Activated CD4-positive, alpha-beta memory T cell treated with anti-CD3 and anti-CD28 coated beads for 36 hours (primary cell): Measurements from ENCODE around the gene RCOR1. TPM values are rescaled to one million over a fixed set of nuclear protein-coding genes. Genes with fewer than 3 reads are reported as not detected.

Source experiments
- CTCF ChIA-PET: fragments of 350-600 bp; sonication (Branson Sonifier 250); formaldehyde crosslinking; loops from one replicate; lab custom pipeline; 2021; ENCODE audit warnings: antibody characterized with exemption, inconsistent platforms; lab: Charles Lee
- POLR2A ChIA-PET: fragments of 350-600 bp; sonication (Branson Sonifier 250); formaldehyde crosslinking; loops from one replicate; lab custom pipeline; 2021; ENCODE audit warnings: antibody characterized with exemption; lab: Charles Lee
- DNase-seq: peaks from one replicate; pipeline ENCODE4 v3.0.0-alpha.2; 2020
- H3K27ac Mint-ChIP-seq: one replicate; pipeline ENCODE4 v1.8.0; 2021; ENCODE audit warnings: mixed read lengths
- H3K27me3 Mint-ChIP-seq: one replicate; pipeline ENCODE4 v1.8.0; 2021; ENCODE audit warnings: mixed read lengths
- H3K36me3 Mint-ChIP-seq: one replicate; pipeline ENCODE4 v1.8.0; 2021; ENCODE audit warnings: mixed read lengths
- H3K4me1 Mint-ChIP-seq: one replicate; pipeline ENCODE4 v1.8.0; 2021; ENCODE audit warnings: low read depth, mixed read lengths
- H3K4me3 Mint-ChIP-seq: one replicate; pipeline ENCODE4 v1.8.0; 2021; ENCODE audit warnings: mild to moderate bottlenecking, mixed read lengths
- H3K9me3 Mint-ChIP-seq: one replicate; pipeline ENCODE4 v1.8.0; 2021; ENCODE audit warnings: mixed read lengths
- intact Hi-C: fragments of 100-400 bp; cut with micrococcal nuclease; formaldehyde crosslinking; loops from one replicate; pipeline ENCODE4 v1.15.1; 2023
- total RNA-seq, 2 experiments: library from RNA; stranded (reverse); gene quantifications; one replicate each; pipeline ENCODE4 v1.2.3, GENCODE V29; 2021

RCOR1 gene
- total RNA-seq, 2 experiments from 2014 or later: 14.1 to 14.3 TPM

DNA sequence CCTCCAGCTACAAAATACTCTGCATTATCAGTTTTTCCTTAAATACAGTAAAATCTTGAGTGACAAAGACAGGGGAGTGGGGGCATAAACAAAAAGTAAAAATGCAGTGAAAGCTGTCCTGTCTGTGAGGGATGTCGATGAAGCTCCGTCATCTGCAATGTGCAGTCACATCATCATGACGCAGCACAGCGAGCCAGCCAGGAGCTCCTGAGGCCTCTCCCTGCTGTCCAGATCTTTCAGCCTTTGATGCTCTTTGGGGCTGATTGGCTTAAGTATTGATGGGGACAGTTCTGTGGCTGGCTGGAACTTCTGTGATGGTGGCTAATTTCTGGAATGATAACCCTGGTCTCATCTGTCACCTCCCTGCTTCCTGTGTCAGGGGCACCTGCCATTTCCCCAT, 130.2 kb downstream of the RCOR1 start:
- H3K9me3 Mint-ChIP-seq: no peaks in the 10 kb centered on the region
- H3K27me3 Mint-ChIP-seq: no peaks in the 10 kb centered on the region
- ChIA-PET CTCF (interaction anchor here (1.2 kb wide), 1 partner anchor 28 kb away, joined by 3 read pairs; no protein-coding TSS in a partner anchor), POLR2A (no interaction called here)
- no peak overlapping the region for H3K4me3 Mint-ChIP-seq
- H3K36me3 Mint-ChIP-seq: peaks cover 45% of the 10 kb centered on the region
- no peak overlapping the region for H3K27ac Mint-ChIP-seq
- no peak for DNase-seq
- intact Hi-C loops: no loop called here
- H3K4me1 Mint-ChIP-seq: no peaks in the 10 kb centered on the region

DNA sequence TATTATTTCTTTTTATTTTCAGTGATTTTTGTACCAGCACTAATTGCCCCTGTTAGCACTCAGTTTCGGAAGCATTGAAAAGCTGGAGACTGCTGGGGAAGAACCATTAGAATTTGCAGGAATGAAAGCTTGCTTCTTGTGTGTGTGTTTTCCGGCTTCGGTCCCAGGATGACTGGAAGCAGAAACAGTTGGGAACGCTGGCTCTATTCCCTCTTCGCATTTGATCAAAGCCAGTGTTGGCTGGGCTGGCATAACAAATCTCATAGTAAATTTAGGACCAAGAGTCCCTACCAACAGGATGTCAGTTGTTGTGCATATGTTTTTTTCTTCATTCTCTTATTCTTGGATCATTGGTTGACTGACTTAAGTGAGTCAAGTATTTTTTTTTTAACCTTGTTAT, 131.2 kb downstream of the RCOR1 start:
- intact Hi-C loops: no loop called here
- H3K27ac Mint-ChIP-seq: no peak overlapping the region
- peaks cover 44% of the 10 kb centered on the region for H3K36me3 Mint-ChIP-seq
- no peak for DNase-seq
- ChIA-PET POLR2A (no interaction called here), CTCF (no interaction called here)
- no peaks in the 10 kb centered on the region for H3K4me1 Mint-ChIP-seq
- no peaks in the 10 kb centered on the region for H3K27me3 Mint-ChIP-seq
- no peaks in the 10 kb centered on the region for H3K9me3 Mint-ChIP-seq
- no peak overlapping the region for H3K4me3 Mint-ChIP-seq

DNA sequence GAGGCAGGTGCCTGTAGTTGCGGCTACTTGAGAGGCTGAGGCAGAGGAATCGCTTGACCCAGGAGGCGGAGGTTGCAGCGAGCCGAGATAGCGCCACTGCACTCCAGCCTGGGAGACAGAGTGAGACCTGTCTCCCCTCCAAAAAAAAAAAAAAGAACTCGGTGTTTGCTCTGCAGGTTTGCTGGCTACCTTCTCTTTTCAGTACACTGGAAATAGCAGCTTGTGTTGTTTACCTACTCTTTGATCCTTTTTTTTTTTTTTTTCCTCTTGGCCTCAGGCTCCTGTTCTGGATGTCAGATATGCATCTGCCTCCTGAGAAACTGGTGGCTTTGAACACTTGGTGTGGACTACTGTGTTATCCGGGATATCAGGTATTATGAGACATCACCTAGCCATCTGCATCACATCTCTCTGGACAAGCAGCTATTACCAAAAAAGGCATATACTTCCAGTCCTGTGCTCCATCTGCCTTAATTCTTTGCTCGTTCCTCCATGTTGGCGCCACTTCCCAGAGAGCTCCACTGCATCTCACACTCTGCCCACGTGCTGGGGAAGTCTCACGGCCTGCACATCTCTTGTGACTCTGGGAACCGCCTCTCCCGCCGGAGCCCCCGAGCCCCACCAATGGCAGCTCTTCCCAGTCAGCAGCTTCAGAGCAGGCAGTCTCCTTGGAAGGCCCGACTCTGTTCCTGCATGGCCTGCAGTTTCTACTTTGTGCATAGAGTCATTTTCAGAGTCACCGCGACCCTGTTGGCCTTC, 133.9 kb downstream of the RCOR1 start:
- POLR2A ChIA-PET: no interaction called here

DNA sequence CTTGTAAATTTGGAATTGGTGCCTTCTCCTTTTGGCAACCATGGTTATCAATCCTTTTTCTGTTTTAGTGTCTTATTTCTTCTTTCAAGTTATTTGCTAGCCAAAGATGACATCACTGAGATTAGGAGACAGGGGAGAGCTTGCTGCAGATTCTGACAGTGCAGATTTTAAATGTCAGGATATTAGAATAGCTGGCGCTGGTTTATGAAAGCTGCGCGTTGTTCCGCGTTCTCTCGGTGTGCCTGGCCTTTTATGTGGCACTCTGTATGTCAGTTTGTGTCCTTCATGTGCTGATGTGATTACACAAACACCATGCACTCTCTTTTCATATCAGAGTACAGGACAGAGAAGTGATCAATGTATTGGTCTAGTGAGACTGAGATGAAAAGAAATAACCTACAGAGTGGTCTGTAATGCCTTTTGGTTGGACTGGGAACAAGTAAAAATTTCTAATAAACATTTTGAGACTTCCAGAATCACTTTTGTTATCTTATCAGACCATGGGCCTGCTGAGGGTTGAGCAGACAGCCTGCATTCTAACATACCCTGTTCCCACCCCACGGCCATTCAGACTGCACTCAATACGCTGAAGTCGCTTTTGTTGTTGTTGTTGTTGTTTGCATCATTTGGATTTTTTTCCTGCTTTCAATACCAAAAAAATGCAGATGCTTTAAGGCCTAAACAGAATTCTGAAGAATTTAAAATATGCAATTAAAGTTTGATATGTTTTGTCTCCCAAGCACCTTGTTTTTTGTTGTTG, 135.1 kb downstream of the RCOR1 start:
- CTCF ChIA-PET: interaction anchor here (1.8 kb wide), 1 partner anchor 33 kb away, joined by 6 read pairs; no protein-coding TSS in a partner anchor
- no peaks in the 10 kb centered on the region for H3K27me3 Mint-ChIP-seq
- POLR2A ChIA-PET: no interaction called here

More for the DNA sequence above, 133.9 kb downstream of the RCOR1 start:
- intact Hi-C loops: no loop called here
- Mint-ChIP-seq H3K27me3 (no peaks in the 10 kb centered on the region), H3K4me1 (no peaks in the 10 kb centered on the region), H3K9me3 (no peaks in the 10 kb centered on the region), H3K36me3 (peaks cover 34% of the 10 kb centered on the region), H3K27ac (no peak overlapping the region), H3K4me3 (no peak overlapping the region)
- no peak for DNase-seq
- CTCF ChIA-PET: no interaction called here

DNA sequence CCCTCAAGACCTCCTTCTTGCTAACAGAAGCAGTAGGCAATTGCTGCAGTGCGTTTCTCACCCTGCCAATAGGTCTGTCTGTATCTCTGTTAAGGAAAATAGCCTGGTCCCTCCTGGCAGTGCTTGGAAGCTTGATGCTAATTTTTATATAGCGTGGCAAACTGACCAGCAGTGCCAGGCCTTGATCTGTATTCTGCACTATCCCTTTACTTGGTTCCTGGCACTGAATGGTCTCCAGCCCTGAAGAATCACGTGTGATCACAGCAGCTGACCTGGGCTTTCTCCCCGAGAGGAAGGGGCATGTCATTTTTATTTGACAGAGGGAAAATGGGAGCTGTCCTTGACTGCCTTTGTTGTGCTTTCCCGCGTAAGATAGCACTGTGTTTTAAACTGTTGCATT, 136.1 kb downstream of the RCOR1 start:
- Mint-ChIP-seq H3K4me3 (no peak overlapping the region), H3K9me3 (no peaks in the 10 kb centered on the region), H3K27me3 (no peaks in the 10 kb centered on the region), H3K36me3 (peaks cover 20% of the 10 kb centered on the region), H3K27ac (no peak overlapping the region), H3K4me1 (no peaks in the 10 kb centered on the region)
- intact Hi-C loops: no loop called here
- CTCF ChIA-PET: interaction anchor here (1.8 kb wide), 1 partner anchor 34 kb away, joined by 6 read pairs; no protein-coding TSS in a partner anchor
- POLR2A ChIA-PET: no interaction called here
- DNase-seq: no peak

More for the DNA sequence above, 135.1 kb downstream of the RCOR1 start:
- intact Hi-C loops: no loop called here
- no peak for DNase-seq
- Mint-ChIP-seq H3K36me3 (peaks cover 24% of the 10 kb centered on the region), H3K9me3 (no peaks in the 10 kb centered on the region), H3K27ac (no peak overlapping the region), H3K4me3 (no peak overlapping the region), H3K4me1 (no peaks in the 10 kb centered on the region)

DNA sequence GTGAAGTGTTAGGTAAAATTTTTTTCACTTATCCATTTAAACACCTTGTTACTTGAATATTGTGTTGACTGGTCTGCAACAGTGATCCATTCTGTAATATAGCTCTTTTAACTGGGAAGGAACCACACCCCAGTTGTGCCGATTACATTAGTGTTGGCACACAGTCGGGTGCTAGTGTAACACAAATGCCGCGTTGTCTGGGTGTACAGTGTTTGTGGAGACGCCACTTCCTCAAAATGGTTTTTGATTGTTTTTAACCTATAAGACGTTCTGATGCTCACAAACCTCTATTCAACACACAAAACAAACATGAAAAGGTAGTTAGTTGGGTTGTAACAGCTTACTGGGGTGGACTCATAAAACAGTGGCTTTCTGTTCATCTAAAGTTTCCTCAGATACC, 136.8 kb downstream of the RCOR1 start:
- CTCF ChIA-PET: interaction anchor here (1.8 kb wide), 1 partner anchor 35 kb away, joined by 6 read pairs; no protein-coding TSS in a partner anchor
- POLR2A ChIA-PET: no interaction called here
- no peaks in the 10 kb centered on the region for H3K4me1 Mint-ChIP-seq
- DNase-seq: no peak
- intact Hi-C loops: no loop called here
- no peak overlapping the region for H3K27ac Mint-ChIP-seq
- H3K36me3 Mint-ChIP-seq: peaks cover 16% of the 10 kb centered on the region
- H3K4me3 Mint-ChIP-seq: no peak overlapping the region
- no peaks in the 10 kb centered on the region for H3K9me3 Mint-ChIP-seq
- no peaks in the 10 kb centered on the region for H3K27me3 Mint-ChIP-seq

DNA sequence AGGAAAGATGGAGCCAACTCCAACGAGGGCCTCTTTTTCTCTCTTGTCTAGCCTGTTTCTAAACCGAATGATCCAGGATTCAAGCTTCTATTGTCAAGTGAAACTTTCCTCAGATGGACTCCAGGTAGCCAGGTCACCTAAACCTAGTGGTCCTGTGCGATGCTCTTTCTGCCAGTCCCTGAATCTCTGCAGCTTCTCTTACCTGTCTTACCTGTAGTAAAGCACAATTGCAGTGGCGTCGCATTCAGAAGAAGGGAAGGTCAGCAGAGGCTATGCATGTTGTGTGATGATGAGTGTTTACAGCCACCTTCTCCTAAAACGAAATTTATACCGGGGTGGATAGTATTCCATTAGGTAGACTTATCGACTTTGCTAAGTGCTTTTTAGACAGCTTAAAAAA, 137.4 kb downstream of the RCOR1 start:
- intact Hi-C loops: no loop called here
- POLR2A ChIA-PET: no interaction called here
- Mint-ChIP-seq H3K36me3 (peaks cover 15% of the 10 kb centered on the region), H3K27me3 (no peaks in the 10 kb centered on the region), H3K9me3 (no peaks in the 10 kb centered on the region), H3K4me3 (no peak overlapping the region), H3K27ac (no peak overlapping the region), H3K4me1 (no peaks in the 10 kb centered on the region)
- no peak for DNase-seq
- CTCF ChIA-PET: no interaction called here

DNA sequence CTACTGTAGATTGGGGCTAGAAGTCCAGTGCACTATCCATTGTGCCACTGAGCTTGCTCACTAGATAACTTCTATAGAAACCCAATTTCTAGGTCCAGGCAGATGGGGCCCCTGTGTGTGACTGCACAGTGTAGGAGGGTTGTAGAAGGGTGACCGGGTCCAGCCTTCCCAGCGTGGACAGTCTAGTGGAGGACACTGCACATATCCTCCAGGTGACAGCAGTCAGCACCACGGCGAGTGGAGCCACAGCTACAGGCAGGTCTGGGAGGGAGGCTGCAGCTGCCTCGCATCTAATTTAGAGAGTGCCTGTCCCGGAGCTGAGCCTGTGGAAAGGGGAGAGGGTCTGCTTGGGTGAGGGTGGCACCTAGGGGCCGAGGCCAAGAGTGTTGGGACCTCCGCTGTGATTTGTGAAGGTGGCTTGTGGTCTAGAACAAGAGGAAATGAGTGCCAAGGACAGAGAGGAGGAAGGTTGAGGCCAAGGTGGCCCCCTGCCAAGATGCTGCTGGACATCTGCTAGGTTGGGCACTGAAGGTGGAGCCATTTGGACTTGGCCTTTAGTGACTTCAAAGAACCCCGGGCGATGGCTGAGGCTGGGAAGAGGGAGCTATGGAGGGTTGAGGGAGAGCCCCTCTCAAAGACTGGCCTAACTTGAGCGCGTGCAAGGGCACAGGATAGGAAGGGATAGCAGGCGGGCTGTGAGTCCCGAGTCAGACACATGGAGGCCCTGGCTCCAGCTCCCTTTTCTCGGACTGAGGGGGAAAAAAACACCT, 138.8 kb downstream of the RCOR1 start:
- H3K27me3 Mint-ChIP-seq: no peaks in the 10 kb centered on the region
- peak; percentile 7 for DNase-seq
- intact Hi-C loops: no loop called here
- ChIA-PET POLR2A (no interaction called here), CTCF (no interaction called here)
- H3K4me1 Mint-ChIP-seq: no peaks in the 10 kb centered on the region
- peaks cover 12% of the 10 kb centered on the region for H3K36me3 Mint-ChIP-seq
- H3K27ac Mint-ChIP-seq: no peak overlapping the region
- no peak overlapping the region for H3K4me3 Mint-ChIP-seq
- H3K9me3 Mint-ChIP-seq: no peaks in the 10 kb centered on the region

DNA sequence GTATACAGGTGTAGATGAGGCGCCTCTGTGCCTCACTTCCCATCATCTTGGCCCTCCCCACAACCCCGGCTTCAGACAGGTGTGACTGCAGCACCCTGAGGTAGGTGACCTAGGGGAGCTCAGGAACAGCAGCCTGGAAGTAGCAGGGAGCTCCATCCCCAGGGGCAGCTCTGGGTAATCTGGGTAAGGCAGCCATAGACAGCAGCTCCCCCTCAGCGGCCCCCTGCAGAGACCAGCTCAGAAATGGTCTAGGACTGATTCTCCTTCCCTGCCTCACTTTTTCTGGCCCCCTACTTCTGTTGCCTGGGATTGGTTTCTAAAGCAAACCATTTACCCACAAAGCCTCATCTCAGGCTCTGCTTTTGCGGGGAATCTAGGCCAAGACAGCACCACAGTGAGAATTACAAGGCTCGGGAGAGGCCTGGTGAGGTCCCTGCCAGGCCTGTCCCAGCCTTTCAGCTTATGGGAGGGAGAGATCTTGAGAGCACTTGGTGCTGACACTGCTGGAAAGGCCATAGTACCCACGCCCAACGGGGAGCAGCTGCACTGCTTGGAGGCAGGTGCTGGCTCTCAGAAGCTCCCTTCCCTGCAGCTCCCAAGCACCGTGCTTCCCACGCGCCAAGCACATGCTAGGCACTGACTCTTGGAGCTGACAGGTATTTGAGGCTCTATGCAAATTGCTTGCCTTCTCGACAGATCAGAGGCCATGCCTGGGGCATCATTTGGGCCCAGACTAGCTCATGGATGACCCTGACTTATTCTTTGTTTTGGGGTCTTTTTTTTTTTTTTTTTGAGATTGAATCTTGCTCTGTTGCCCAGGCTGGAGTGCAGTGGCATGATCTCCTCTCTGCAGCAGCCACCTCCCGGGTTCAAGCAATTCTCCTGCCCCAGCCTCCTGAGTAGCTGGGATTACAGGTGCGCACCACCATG, 139.7 kb downstream of the RCOR1 start:
- peaks cover 6% of the 10 kb centered on the region for H3K36me3 Mint-ChIP-seq
- POLR2A ChIA-PET: no interaction called here
- no peak overlapping the region for H3K27ac Mint-ChIP-seq

DNA sequence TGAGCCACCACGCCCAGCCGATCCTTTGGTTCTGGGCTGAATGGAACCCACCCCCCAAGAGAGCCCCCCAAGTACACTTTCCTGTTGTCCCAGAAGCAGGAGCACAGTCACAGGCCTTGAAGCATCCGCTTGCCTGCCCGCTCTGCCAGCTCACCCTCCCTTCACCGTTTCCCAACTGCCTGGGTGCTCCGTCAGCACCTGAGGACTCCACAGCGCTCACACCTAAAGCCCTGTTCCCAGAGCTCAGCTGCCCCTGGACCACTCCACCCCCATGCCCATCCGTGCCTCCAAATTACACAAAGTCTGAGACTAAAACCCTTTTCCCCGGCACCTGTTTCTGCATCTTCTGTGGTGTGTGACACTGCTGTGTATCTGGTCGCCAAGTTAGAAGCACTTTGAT, 140.5 kb downstream of the RCOR1 start:
- Mint-ChIP-seq H3K27ac (no peak overlapping the region), H3K27me3 (no peaks in the 10 kb centered on the region), H3K9me3 (no peaks in the 10 kb centered on the region), H3K36me3 (peaks cover 4% of the 10 kb centered on the region), H3K4me1 (no peaks in the 10 kb centered on the region), H3K4me3 (no peak overlapping the region)
- DNase-seq: no peak
- intact Hi-C loops: no loop called here
- ChIA-PET POLR2A (no interaction called here), CTCF (no interaction called here)

More for the DNA sequence above, 139.7 kb downstream of the RCOR1 start:
- Mint-ChIP-seq H3K9me3 (no peaks in the 10 kb centered on the region), H3K4me3 (no peak overlapping the region), H3K27me3 (no peaks in the 10 kb centered on the region), H3K4me1 (no peaks in the 10 kb centered on the region)
- DNase-seq: peak; percentile 6
- CTCF ChIA-PET: interaction anchor here (0.7 kb wide), 1 partner anchor 39 kb away, joined by 3 read pairs; no protein-coding TSS in a partner anchor
- intact Hi-C loops: no loop called here

DNA sequence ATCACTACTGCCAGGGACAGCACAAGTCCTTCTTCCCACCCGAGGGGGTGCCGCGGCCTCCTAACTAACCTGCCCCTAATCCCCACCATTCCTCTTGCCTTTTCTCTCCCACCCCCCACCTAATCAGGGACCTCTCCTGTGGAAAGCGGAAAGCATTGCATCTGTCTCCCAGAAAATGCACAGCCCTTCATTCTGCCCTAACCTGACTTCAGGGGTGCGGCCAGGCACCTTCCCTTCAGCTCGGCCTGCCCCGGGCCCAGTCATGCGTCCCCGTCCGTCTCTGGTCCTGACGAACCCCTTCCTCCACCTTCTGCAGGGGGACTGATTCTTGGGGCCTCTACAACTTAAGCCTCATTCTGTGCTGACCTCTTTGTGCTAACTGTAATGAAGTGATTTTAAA, 140.9 kb downstream of the RCOR1 start:
- Mint-ChIP-seq H3K27me3 (no peaks in the 10 kb centered on the region), H3K27ac (no peak overlapping the region)
- CTCF ChIA-PET: interaction anchor here (0.6 kb wide), 1 partner anchor 40 kb away, joined by 3 read pairs; no protein-coding TSS in a partner anchor

More for the DNA sequence above, 140.9 kb downstream of the RCOR1 start:
- no peaks in the 10 kb centered on the region for H3K9me3 Mint-ChIP-seq
- H3K36me3 Mint-ChIP-seq: peaks cover 2% of the 10 kb centered on the region
- POLR2A ChIA-PET: no interaction called here
- DNase-seq: no peak
- H3K4me3 Mint-ChIP-seq: no peak overlapping the region
- no peaks in the 10 kb centered on the region for H3K4me1 Mint-ChIP-seq
- intact Hi-C loops: no loop called here
